ENCODE data around the gene TMEM44. TPM values are rescaled to one million over a fixed set of nuclear protein-coding genes. Genes with fewer than 3 reads are reported as not detected.

The TMEM44 gene
- total and polyA plus RNA-seq, 7 experiments from 2014 or later, result 0.33 to 2.6 (median 1.3) TPM

DNA sequence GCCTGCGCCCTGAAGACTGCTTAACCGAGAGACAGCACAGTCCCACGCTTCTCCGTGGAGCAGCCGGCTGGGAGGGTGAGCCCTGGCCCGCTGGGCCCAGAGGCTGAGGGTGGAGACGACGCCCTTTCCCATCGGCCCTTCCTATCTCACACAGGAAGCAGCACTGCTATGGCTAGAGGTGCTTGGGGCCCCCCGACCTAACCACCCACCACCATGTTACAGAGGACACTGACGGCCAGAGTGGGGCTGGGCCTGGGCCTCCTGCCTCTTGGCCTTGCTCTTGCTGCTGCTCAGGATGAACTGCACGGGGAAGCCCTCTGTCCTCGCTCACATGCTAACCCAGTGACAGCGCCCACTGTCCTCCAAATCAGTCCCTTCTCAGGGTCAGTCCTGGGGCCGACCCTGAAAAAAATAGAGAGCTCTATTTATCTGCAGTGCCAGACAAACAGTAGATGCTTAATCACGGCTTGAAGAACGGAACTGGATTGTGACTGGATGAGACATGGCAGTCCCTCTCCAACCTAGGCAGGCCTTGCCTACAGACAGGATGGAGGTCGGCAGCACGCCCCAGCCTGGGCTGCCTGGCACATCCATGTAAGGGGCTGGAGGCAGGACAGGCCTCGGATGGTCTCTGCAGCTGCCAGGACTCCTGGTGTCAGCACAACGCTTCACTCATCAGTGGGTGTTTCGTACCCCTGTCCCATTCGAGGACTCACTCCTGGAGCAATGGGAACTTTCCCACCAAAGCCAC lies 14.2 kb downstream of the TMEM44 start:
- Histone ChIP-seq H3K36me3 (ENCODE audit: control insufficient read depth in 2 of 3, insufficient read depth in 3 of 3, low read length in 3 of 3) (no peaks in the 10 kb centered on the region), H3K9me3 (ENCODE audit: control insufficient read depth in 2 of 3, low read length in 3 of 3) (no peaks in the 10 kb centered on the region), H3K4me1 (ENCODE audit: control insufficient read depth in 2 of 2, insufficient read depth in 2 of 2, low read length in 2 of 2) (no peaks in the 10 kb centered on the region), H3K27ac (ENCODE audit: low read depth, low read length) (no peak overlapping the region), H3K4me3 (ENCODE audit: low read length) (no peak overlapping the region), H3K27me3 (ENCODE audit: control insufficient read depth in 2 of 2, insufficient read depth in 2 of 2, low read length in 2 of 2) (no peaks in the 10 kb centered on the region)
- CTCF ChIA-PET, result no interaction called here
- no peak overlapping the region for H3K27ac Mint-ChIP-seq
- no peak overlapping the region for H3K4me3 Mint-ChIP-seq
- DNase-seq (no peak), ATAC-seq (no peak)
- intact Hi-C loops (cut with micrococcal nuclease), result no loop called here
- no peaks in the 10 kb centered on the region for H3K4me1 Mint-ChIP-seq
- H3K9me3 Mint-ChIP-seq, result no peaks in the 10 kb centered on the region
- no peaks in the 10 kb centered on the region for H3K27me3 Mint-ChIP-seq
- POLR2A ChIA-PET, result no interaction called here
- H3K36me3 Mint-ChIP-seq, result no peaks in the 10 kb centered on the region

DNA sequence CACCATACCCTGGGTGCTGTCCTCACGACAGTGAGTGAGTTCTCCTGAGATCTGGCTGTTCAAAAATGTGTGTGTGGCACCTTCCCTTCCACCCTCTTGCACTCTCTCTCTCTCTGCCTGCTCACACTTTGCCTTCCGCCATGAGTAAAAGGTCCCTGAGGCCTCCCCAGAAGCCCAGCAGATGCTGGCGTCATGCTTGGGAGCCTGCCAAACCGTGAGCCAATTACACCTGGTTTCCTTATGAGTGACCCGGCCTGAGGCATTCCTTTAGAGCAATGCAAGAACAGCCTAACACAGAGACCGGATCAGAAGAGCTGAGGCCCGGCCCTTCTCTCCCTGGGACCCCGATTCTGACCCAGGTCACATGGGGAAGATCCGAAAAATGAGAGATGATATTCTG lies 15.4 kb downstream of the TMEM44 start:
- Mint-ChIP-seq H3K4me3 (no peak overlapping the region), H3K27ac (no peak overlapping the region), H3K27me3 (no peaks in the 10 kb centered on the region), H3K36me3 (no peaks in the 10 kb centered on the region), H3K4me1 (no peaks in the 10 kb centered on the region), H3K9me3 (no peaks in the 10 kb centered on the region)
- intact Hi-C loops (cut with micrococcal nuclease), result no loop called here
- no peak for DNase-seq
- no peaks in the 10 kb centered on the region for H3K36me3 ChIP-seq (ENCODE audit: control insufficient read depth in 2 of 3, insufficient read depth in 3 of 3, low read length in 3 of 3)
- ChIA-PET CTCF (no interaction called here), POLR2A (no interaction called here)
- no peak overlapping the region for H3K4me3 ChIP-seq (ENCODE audit: low read length)
- ATAC-seq, result no peak
- no peaks in the 10 kb centered on the region for H3K27me3 ChIP-seq (ENCODE audit: control insufficient read depth in 2 of 2, insufficient read depth in 2 of 2, low read length in 2 of 2)
- no peaks in the 10 kb centered on the region for H3K9me3 ChIP-seq (ENCODE audit: control insufficient read depth in 2 of 3, low read length in 3 of 3)
- H3K4me1 ChIP-seq (ENCODE audit: control insufficient read depth in 2 of 2, insufficient read depth in 2 of 2, low read length in 2 of 2), result no peaks in the 10 kb centered on the region
- no peak overlapping the region for H3K27ac ChIP-seq (ENCODE audit: low read depth, low read length)

DNA sequence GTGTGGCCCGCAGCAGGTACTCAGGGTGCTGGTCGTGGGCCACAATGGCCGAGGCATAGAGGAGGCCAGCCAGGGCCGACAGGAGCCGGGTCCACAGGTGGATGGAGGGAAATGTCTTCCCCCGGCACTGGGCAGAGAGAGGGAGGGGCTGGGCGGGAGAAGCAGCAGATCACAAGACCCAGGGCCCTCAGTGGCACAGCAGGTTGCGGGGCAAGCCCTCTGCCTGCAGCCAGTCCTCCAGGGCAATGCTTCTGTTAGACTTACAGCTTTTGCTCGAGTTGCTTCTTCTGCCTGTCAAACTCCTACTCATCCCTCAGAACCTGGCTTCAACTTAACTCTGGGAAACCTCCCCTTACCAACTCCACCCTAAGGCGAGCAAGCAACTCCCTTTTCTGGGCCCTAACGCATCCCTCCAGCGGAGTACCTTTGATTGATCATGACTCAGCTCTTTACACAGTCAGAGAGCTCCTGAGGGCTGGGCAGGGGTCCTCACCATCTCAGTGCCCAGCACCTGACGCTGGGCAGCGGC lies 16.0 kb downstream of the TMEM44 start:
- DNase-seq (no peak), ATAC-seq (no peak)
- Histone ChIP-seq H3K9me3 (ENCODE audit: control insufficient read depth in 2 of 3, low read length in 3 of 3) (no peaks in the 10 kb centered on the region), H3K4me3 (ENCODE audit: low read length) (no peak overlapping the region), H3K4me1 (ENCODE audit: control insufficient read depth in 2 of 2, insufficient read depth in 2 of 2, low read length in 2 of 2) (no peaks in the 10 kb centered on the region), H3K27me3 (ENCODE audit: control insufficient read depth in 2 of 2, insufficient read depth in 2 of 2, low read length in 2 of 2) (no peaks in the 10 kb centered on the region), H3K36me3 (ENCODE audit: control insufficient read depth in 2 of 3, insufficient read depth in 3 of 3, low read length in 3 of 3) (no peaks in the 10 kb centered on the region), H3K27ac (ENCODE audit: low read depth, low read length) (no peak overlapping the region)
- ChIA-PET POLR2A (no interaction called here), CTCF (no interaction called here)
- H3K4me1 Mint-ChIP-seq, result peaks cover 0 to 2% (median 0%) of the 10 kb centered on the region in 7 donors
- no peaks in the 10 kb centered on the region for H3K36me3 Mint-ChIP-seq
- H3K9me3 Mint-ChIP-seq, result no peaks in the 10 kb centered on the region
- intact Hi-C loops (cut with micrococcal nuclease), result no loop called here
- no peak overlapping the region for H3K4me3 Mint-ChIP-seq
- no peaks in the 10 kb centered on the region for H3K27me3 Mint-ChIP-seq
- H3K27ac Mint-ChIP-seq, result no peak overlapping the region

DNA sequence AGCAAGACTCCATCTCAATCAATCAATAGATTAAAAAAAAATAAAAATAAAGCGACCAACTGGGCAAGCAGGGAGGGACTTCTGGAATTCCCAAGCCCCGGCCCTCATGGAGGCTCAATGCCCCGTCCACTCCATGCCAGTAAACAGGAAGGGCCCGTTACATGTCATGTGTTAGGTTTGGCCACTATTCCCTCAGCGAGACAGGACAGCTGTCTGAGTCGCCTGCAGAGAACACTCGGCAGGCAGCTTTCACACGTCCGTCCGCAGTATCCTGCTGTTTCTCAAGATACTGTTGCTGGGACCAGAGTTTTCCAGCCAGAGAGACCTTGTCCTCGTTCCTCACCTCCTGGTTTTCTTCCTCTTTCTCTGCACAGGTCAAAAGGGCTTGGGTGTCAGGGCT lies 18.0 kb downstream of the TMEM44 start:
- Histone ChIP-seq H3K36me3 (ENCODE audit: control insufficient read depth in 2 of 3, insufficient read depth in 3 of 3, low read length in 3 of 3) (no peaks in the 10 kb centered on the region), H3K9me3 (ENCODE audit: control insufficient read depth in 2 of 3, low read length in 3 of 3) (no peaks in the 10 kb centered on the region), H3K4me3 (ENCODE audit: low read length) (no peak overlapping the region), H3K27ac (ENCODE audit: low read depth, low read length) (no peak overlapping the region), H3K4me1 (ENCODE audit: control insufficient read depth in 2 of 2, insufficient read depth in 2 of 2, low read length in 2 of 2) (no peaks in the 10 kb centered on the region), H3K27me3 (ENCODE audit: control insufficient read depth in 2 of 2, insufficient read depth in 2 of 2, low read length in 2 of 2) (no peaks in the 10 kb centered on the region)
- ChIA-PET CTCF (interaction anchor here (0.5 to 0.7 kb wide), 2 partner anchors 21 to 1102 kb away, joined by 3 to 4 read pairs; no protein-coding TSS in a partner anchor), POLR2A (no interaction called here)
- intact Hi-C loops (cut with micrococcal nuclease), result no loop called here
- Mint-ChIP-seq H3K4me3 (no peak overlapping the region), H3K27me3 (no peaks in the 10 kb centered on the region), H3K9me3 (peaks cover 0 to 4% (median 0%) of the 10 kb centered on the region in 11 donors), H3K36me3 (no peaks in the 10 kb centered on the region), H3K27ac (peak overlapping the region in 1 of 9 donors; percentile 23), H3K4me1 (peaks cover 0 to 3% (median 0%) of the 10 kb centered on the region in 7 donors)
- no peak for DNase-seq
- no peak for ATAC-seq

DNA sequence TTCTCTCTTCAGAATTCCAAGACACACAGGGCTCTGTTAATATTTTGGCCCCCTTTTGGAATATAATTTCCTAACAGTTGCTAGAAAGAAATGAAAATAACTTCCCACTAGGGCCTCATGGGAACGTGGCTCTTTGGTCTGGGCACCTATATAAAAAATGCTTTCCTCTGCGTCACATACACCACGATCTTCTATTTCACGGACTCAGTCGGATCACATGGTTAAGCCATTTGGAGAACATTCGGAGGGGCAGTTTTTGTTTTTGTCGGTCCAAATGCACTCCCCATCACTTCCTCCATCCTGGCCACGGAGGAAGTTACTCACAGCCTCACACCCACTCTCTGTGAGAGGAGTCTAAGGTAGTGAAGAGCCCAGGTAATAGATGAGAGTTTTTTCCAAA lies 21.0 kb downstream of the TMEM44 start:
- no peaks in the 10 kb centered on the region for H3K27me3 ChIP-seq (ENCODE audit: control insufficient read depth in 2 of 2, insufficient read depth in 2 of 2, low read length in 2 of 2)
- no peak overlapping the region for H3K4me3 ChIP-seq (ENCODE audit: low read length)
- Mint-ChIP-seq H3K27ac (no peak overlapping the region), H3K27me3 (no peaks in the 10 kb centered on the region), H3K4me1 (peaks cover 0 to 3% (median 0%) of the 10 kb centered on the region in 7 donors), H3K36me3 (no peaks in the 10 kb centered on the region), H3K4me3 (no peak overlapping the region), H3K9me3 (peaks cover 0 to 4% (median 0%) of the 10 kb centered on the region in 11 donors)
- DNase-seq (no peak), ATAC-seq (no peak)
- no peaks in the 10 kb centered on the region for H3K4me1 ChIP-seq (ENCODE audit: control insufficient read depth in 2 of 2, insufficient read depth in 2 of 2, low read length in 2 of 2)
- no peaks in the 10 kb centered on the region for H3K9me3 ChIP-seq (ENCODE audit: control insufficient read depth in 2 of 3, low read length in 3 of 3)
- ChIA-PET POLR2A (no interaction called here), CTCF (no interaction called here)
- intact Hi-C loops (cut with micrococcal nuclease), result no loop called here
- no peaks in the 10 kb centered on the region for H3K36me3 ChIP-seq (ENCODE audit: control insufficient read depth in 2 of 3, insufficient read depth in 3 of 3, low read length in 3 of 3)
- no peak overlapping the region for H3K27ac ChIP-seq (ENCODE audit: low read depth, low read length)

DNA sequence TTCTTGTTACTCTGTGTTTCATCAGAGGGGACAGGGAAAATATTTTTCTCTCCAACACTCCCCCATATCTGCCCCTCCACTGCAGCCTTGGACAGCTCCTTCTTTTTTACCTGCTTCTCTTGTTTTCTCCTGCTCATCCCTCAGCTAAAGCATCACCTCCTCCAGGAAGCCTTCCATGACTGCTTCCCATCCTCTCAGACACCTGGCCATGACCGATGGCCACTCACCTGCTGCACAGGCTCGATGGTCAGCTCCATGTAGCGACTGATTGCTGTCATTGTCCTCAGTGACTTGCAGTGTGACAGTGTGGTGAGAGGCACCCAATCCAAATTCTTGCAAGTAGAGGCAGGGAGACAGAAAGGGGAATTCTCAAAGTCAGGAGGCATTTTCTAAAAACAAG lies 22.5 kb downstream of the TMEM44 start:
- no peaks in the 10 kb centered on the region for H3K36me3 Mint-ChIP-seq
- DNase-seq (no peak), ATAC-seq (no peak)
- H3K27ac ChIP-seq (ENCODE audit: low read depth, low read length), result no peak overlapping the region
- H3K9me3 ChIP-seq (ENCODE audit: control insufficient read depth in 2 of 3, low read length in 3 of 3), result no peaks in the 10 kb centered on the region
- no peaks in the 10 kb centered on the region for H3K27me3 Mint-ChIP-seq
- H3K27me3 ChIP-seq (ENCODE audit: control insufficient read depth in 2 of 2, insufficient read depth in 2 of 2, low read length in 2 of 2), result no peaks in the 10 kb centered on the region
- H3K36me3 ChIP-seq (ENCODE audit: control insufficient read depth in 2 of 3, insufficient read depth in 3 of 3, low read length in 3 of 3), result no peaks in the 10 kb centered on the region
- ChIA-PET CTCF (interaction anchor here (0.8 kb wide), 1 partner anchor 29 kb away, joined by 3 read pairs; no protein-coding TSS in a partner anchor), POLR2A (no interaction called here)
- peak overlapping the region in 1 of 9 donors; percentile 50 for H3K27ac Mint-ChIP-seq
- peaks cover 0 to 3% (median 0%) of the 10 kb centered on the region in 7 donors for H3K4me1 Mint-ChIP-seq
- H3K4me3 ChIP-seq (ENCODE audit: low read length), result no peak overlapping the region
- peaks cover 0 to 4% (median 0%) of the 10 kb centered on the region in 11 donors for H3K9me3 Mint-ChIP-seq
- intact Hi-C loops (cut with micrococcal nuclease), result no loop called here
- H3K4me1 ChIP-seq (ENCODE audit: control insufficient read depth in 2 of 2, insufficient read depth in 2 of 2, low read length in 2 of 2), result no peaks in the 10 kb centered on the region
- no peak overlapping the region for H3K4me3 Mint-ChIP-seq

DNA sequence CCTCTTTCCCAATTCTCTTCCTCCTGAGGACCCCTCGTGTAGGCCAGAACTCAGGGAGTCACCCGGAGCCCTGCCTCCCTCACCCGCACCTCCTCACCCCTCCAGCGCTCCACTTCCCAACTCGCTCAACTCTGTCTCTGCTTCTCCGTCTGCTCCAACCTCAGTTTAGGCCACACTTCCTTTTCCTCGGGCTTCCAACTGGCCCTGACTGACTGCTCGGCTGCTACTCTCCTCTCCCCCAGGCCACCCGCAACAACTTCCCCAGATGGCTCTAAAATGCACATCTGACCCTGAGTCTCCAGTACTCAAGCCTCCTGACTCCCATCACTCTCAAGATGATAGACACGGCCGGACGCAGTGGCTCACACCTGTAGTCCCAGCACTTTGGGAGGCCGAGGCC lies 23.6 kb downstream of the TMEM44 start:
- Mint-ChIP-seq H3K27ac (no peak overlapping the region), H3K36me3 (no peaks in the 10 kb centered on the region), H3K4me1 (peaks cover 0 to 3% (median 0%) of the 10 kb centered on the region in 7 donors), H3K4me3 (no peak overlapping the region), H3K9me3 (peaks cover 0 to 4% (median 0%) of the 10 kb centered on the region in 11 donors), H3K27me3 (no peaks in the 10 kb centered on the region)
- ATAC-seq (no peak), DNase-seq (no peak)
- intact Hi-C loops (cut with micrococcal nuclease), result no loop called here
- Histone ChIP-seq H3K4me1 (ENCODE audit: control insufficient read depth in 2 of 2, insufficient read depth in 2 of 2, low read length in 2 of 2) (no peaks in the 10 kb centered on the region), H3K4me3 (ENCODE audit: low read length) (no peak overlapping the region), H3K9me3 (ENCODE audit: control insufficient read depth in 2 of 3, low read length in 3 of 3) (no peaks in the 10 kb centered on the region), H3K27ac (ENCODE audit: low read depth, low read length) (no peak overlapping the region), H3K36me3 (ENCODE audit: control insufficient read depth in 2 of 3, insufficient read depth in 3 of 3, low read length in 3 of 3) (no peaks in the 10 kb centered on the region), H3K27me3 (ENCODE audit: control insufficient read depth in 2 of 2, insufficient read depth in 2 of 2, low read length in 2 of 2) (no peaks in the 10 kb centered on the region)
- POLR2A ChIA-PET, result no interaction called here
- CTCF ChIA-PET, result no interaction called here
